ENCODE results near the gene SLC39A1. TPM values are rescaled to one million over a fixed set of nuclear protein-coding genes. Genes with fewer than 3 reads are reported as not detected.

SLC39A1 gene
- total RNA-seq, 2 experiments from 2014 or later: 6.4 to 6.9 TPM

GRCh38 chr1:153990468-153991150, 27.3 kb upstream of the SLC39A1 start, which contains the start of gene RPS27:
Gene RPS27, plus strand, starts transcription at chr1:153990762. Its CDS starts 35 bp downstream, at chr1:153990797.
- peak; percentile 85 for ATAC-seq (ENCODE audit: poor library complexity)
- Histone ChIP-seq H3K9me3 (ENCODE audit: control insufficient read depth in 1 of 2, insufficient read depth in 1 of 2, low read length in 2 of 2) (no peaks in the 10 kb centered on the region), H3K4me3 (ENCODE audit: low read length) (peak within 1 kb of the TSS; percentile 71), H3K36me3 (ENCODE audit: insufficient read depth, low read length) (peaks cover 36% of the 10 kb centered on the region), H3K4me1 (ENCODE audit: insufficient read depth, low read length) (peaks cover 40% of the 10 kb centered on the region), H3K27me3 (ENCODE audit: control insufficient read depth in 1 of 2, insufficient read depth in 2 of 2, low read length in 2 of 2) (peaks cover 0 to 3% of the 10 kb centered on the region in 2 experiments), H3K27ac (ENCODE audit: low read depth in 1 of 2, low read length in 2 of 2) (peak within 1 kb of the TSS; percentile 97)
- Mint-ChIP-seq H3K4me1 (ENCODE audit: low read depth) (peaks cover 49% of the 10 kb centered on the region), H3K27me3 (peaks cover 9% of the 10 kb centered on the region), H3K9me3 (no peaks in the 10 kb centered on the region), H3K27ac (peak within 1 kb of the TSS; percentile 96), H3K4me3 (peak within 1 kb of the TSS; percentile 97), H3K36me3 (ENCODE audit: low read depth) (peaks cover 52% of the 10 kb centered on the region)
- intact Hi-C loops (cut with DNase I, micrococcal nuclease): loop anchor here (1.0 to 5.0 kb wide), 14 partner anchors 12 to 320 kb away; partner anchors contain the start of genes CRTC2 (in 2 of the 2), HAX1 (in 2 of the 2), ILF2 (in 2 of the 2) and JTB (in 1 of the 2)
- ChIA-PET CTCF (interaction anchor here (0.6 to 1.3 kb wide), 5 partner anchors 23 to 207 kb away, joined by 3 to 6 read pairs (median 4); partner anchors contain the start of genes CREB3L4, DENND4B and GATAD2B), POLR2A (interaction anchor here (0.6 to 4.8 kb wide), 59 partner anchors 11 to 1867 kb away, joined by 3 to 120 read pairs (median 5); partner anchors contain the start of genes CHTOP, CREB3L4, CRTC2 and DENND4B)
- DNase-seq: peak; percentile 77 to 98 (median 84)
- TF ChIP-seq CTCF (IDR thresholded peaks at IDR 0.05): no peak

DNA sequence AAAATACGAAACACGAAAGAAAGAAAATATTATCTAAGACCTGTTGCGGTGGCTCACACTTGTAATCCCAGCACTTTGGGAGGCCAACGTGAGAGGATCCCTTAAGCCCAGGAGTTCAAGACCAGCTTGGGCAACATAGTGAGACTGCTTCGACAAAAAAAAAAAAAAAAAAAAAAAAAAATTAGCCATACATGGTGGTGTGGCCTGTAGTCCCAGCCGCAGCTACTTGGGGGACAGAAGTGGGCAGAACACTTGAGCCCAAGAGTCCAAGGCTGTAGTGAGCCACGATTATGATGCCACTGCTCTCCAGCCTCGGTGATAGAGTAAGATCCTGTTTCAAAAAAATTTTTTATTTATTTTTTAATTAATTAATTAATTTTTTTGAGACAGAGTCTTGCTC, 24.3 kb upstream of the SLC39A1 start:
- intact Hi-C loops (cut with DNase I, micrococcal nuclease): loop anchor here in 1 of 2 experiments (2.0 to 5.0 kb wide), 4 partner anchors 67 to 479 kb away; partner anchors contain the start of gene INTS3
- no peak overlapping the region for H3K27ac Mint-ChIP-seq
- H3K27me3 Mint-ChIP-seq: peaks cover 17% of the 10 kb centered on the region
- peaks cover 32% of the 10 kb centered on the region for H3K4me1 Mint-ChIP-seq (ENCODE audit: low read depth)
- ChIA-PET CTCF (interaction anchor here (1.6 to 3.2 kb wide), 6 partner anchors 10 to 190 kb away, joined by 4 to 28 read pairs (median 14); partner anchors contain the start of genes CREB3L4, CRTC2 and JTB), POLR2A (interaction anchor here (0.7 to 3.0 kb wide), 9 partner anchors 11 to 212 kb away, joined by 3 to 29 read pairs (median 5); partner anchors contain the start of genes CREB3L4, DENND4B, GATAD2B and JTB)
- H3K9me3 Mint-ChIP-seq: no peaks in the 10 kb centered on the region
- ATAC-seq (ENCODE audit: poor library complexity) (no peak), DNase-seq (no peak)
- no peak overlapping the region for H3K4me3 ChIP-seq (ENCODE audit: low read length)
- peaks cover 25% of the 10 kb centered on the region for H3K4me1 ChIP-seq (ENCODE audit: insufficient read depth, low read length)
- H3K27me3 ChIP-seq (ENCODE audit: control insufficient read depth in 1 of 2, insufficient read depth in 2 of 2, low read length in 2 of 2): peaks cover 0 to 5% of the 10 kb centered on the region in 2 experiments
- no peaks in the 10 kb centered on the region for H3K9me3 ChIP-seq (ENCODE audit: control insufficient read depth in 1 of 2, insufficient read depth in 1 of 2, low read length in 2 of 2)
- TF ChIP-seq CTCF (IDR thresholded peaks at IDR 0.05): no peak
- no peak overlapping the region for H3K4me3 Mint-ChIP-seq
- no peak overlapping the region for H3K27ac ChIP-seq (ENCODE audit: low read depth in 1 of 2, low read length in 2 of 2)
- H3K36me3 Mint-ChIP-seq (ENCODE audit: low read depth): peaks cover 22% of the 10 kb centered on the region
- H3K36me3 ChIP-seq (ENCODE audit: insufficient read depth, low read length): peaks cover 15% of the 10 kb centered on the region

- Histone ChIP-seq H3K4me3 (ENCODE audit: low read length) (no peak within 1 kb of the TSS), H3K4me1 (ENCODE audit: insufficient read depth, low read length) (peaks cover 11% of the 10 kb centered on the region), H3K27me3 (ENCODE audit: control insufficient read depth in 1 of 2, insufficient read depth in 2 of 2, low read length in 2 of 2) (peaks cover 0 to 5% of the 10 kb centered on the region in 2 experiments), H3K27ac (ENCODE audit: low read depth in 1 of 2, low read length in 2 of 2) (peak within 1 kb of the TSS; percentile 41 to 48), H3K9me3 (ENCODE audit: control insufficient read depth in 1 of 2, insufficient read depth in 1 of 2, low read length in 2 of 2) (no peaks in the 10 kb centered on the region), H3K36me3 (ENCODE audit: insufficient read depth, low read length) (peaks cover under 1% of the 10 kb centered on the region)
- ChIA-PET POLR2A (interaction anchor here (1.0 to 3.0 kb wide), 11 partner anchors 10 to 352 kb away, joined by 3 to 29 read pairs (median 4); partner anchors contain the start of genes CHTOP, CREB3L4, DENND4B and JTB), CTCF (interaction anchor here (0.5 to 3.2 kb wide), 17 partner anchors 9 to 194 kb away, joined by 3 to 28 read pairs (median 4); partner anchors contain the start of genes CREB3L4, CRTC2, DENND4B and GATAD2B)
- ATAC-seq (ENCODE audit: poor library complexity) (no peak), DNase-seq (peak in 1 of 14 experiments; percentile 15)
- TF ChIP-seq CTCF (IDR thresholded peaks at IDR 0.05): no peak
- H3K4me3 Mint-ChIP-seq: peak within 1 kb of the TSS; percentile 62
- H3K27ac Mint-ChIP-seq: peak within 1 kb of the TSS; percentile 84
- H3K27me3 Mint-ChIP-seq: peaks cover 17% of the 10 kb centered on the region
- intact Hi-C loops (cut with DNase I, micrococcal nuclease): loop anchor here (1.0 to 5.0 kb wide), 7 partner anchors 65 to 477 kb away; partner anchors contain the start of genes INTS3 (in 1 of the 2) and NPR1 (in 1 of the 2)
- H3K4me1 Mint-ChIP-seq (ENCODE audit: low read depth): peaks cover 20% of the 10 kb centered on the region
- H3K36me3 Mint-ChIP-seq (ENCODE audit: low read depth): peaks cover 8% of the 10 kb centered on the region
- no peaks in the 10 kb centered on the region for H3K9me3 Mint-ChIP-seq
Observed at GRCh38 chr1:153985941-153986761, 22.8 kb upstream of the SLC39A1 start, which contains the start of gene RAB13. Gene RAB13, minus strand, starts transcription at chr1:153986339. Its CDS starts 103 bp downstream, at chr1:153986236.
